Stomach (tissue), 9 donors: ENCODE measurements around the gene CDH23. TPM values are rescaled to one million over a fixed set of nuclear protein-coding genes. Genes with fewer than 3 reads are reported as not detected.

ENCODE experiments used
- DNase-seq, 2 donors: peaks; one replicate each; pipeline versions ENCODE4 v3.0.0 to v3.0.0-alpha.2; 2013 to 2019
- H3K27ac ChIP-seq, 5 donors: fragments of 200-600 bp in 4 of 5; sonication (generic) in 4 of 5; one replicate each; pipeline ENCODE4 v1.5.1; 2013 to 2019; ENCODE audit warnings: mild to moderate bottlenecking in 1 of 5, moderate library complexity in 1 of 5
- H3K27me3 ChIP-seq, 3 donors: fragments of 200-600 bp; sonication (generic); one replicate each; pipeline ENCODE4 v1.5.1; 2017 to 2019; ENCODE audit warnings: mixed run types in 1 of 3
- H3K36me3 ChIP-seq, 4 donors: fragments of 200-600 bp; sonication (generic); 1 replicate in 3 of 4; 2 replicates in 1 of 4; pipeline ENCODE4 v1.5.1; 2016 to 2019
- H3K4me1 ChIP-seq, 4 donors: fragments of 200-600 bp; sonication (generic); one replicate each; pipeline ENCODE4 v1.5.1; 2016 to 2019
- H3K4me3 ChIP-seq, 4 donors: fragments of 200-600 bp; sonication (generic) in 3 of 4; one replicate each; pipeline ENCODE4 v1.5.1; 2016 to 2019; ENCODE audit warnings: mild to moderate bottlenecking in 1 of 4
- H3K9me3 ChIP-seq, 4 donors: fragments of 200-600 bp; sonication (generic); one replicate each; pipeline ENCODE4 v1.5.1; 2016 to 2019
- CTCF ChIP-seq, 7 experiments: fragments of 450-650 bp in 4 of 7; fragments of 200-600 bp in 3 of 7; sonication (generic) in 3 of 7; IDR thresholded peaks; one replicate each; pipeline ENCODE4 v1.5.1; 2016 to 2019; ENCODE audit warnings: antibody characterized with exemption in 7 of 7, control low read depth in 2 of 7, mild to moderate bottlenecking in 1 of 7
- EP300 ChIP-seq: sonication (generic); formaldehyde crosslinking; IDR thresholded peaks from one replicate; pipeline ENCODE4 v1.6.1; 2017; ENCODE audit warnings: antibody characterized with exemption
- POLR2A ChIP-seq, 4 donors: fragments of 450-650 bp; IDR thresholded peaks; one replicate each; pipeline ENCODE4 v1.6.1; 2016; ENCODE audit warnings: antibody characterized with exemption in 4 of 4, control low read depth in 2 of 4, mild to moderate bottlenecking in 1 of 4, moderate library complexity in 1 of 4
- POLR2AphosphoS5 ChIP-seq, 3 donors: sonication (generic); formaldehyde crosslinking; IDR thresholded peaks; one replicate each; pipeline ENCODE4 v1.6.1; 2016; ENCODE audit warnings: antibody characterized with exemption in 3 of 3
- WGBS, 5 donors: extraction: QIAGEN DNeasy Blood & Tissue Kit in 3 of 5; methylation state at CpG; one replicate each; pipeline versions ENCODE4 v1.1.5 to v1.1.7; 2013 to 2018; 5-methylcytosine and 5-hydroxymethylcytosine counted together
- intact Hi-C: fragments of 100-400 bp; cut with DNase I; formaldehyde crosslinking; loops from one replicate; pipeline ENCODE4 v1.15.1; 2023; ENCODE audit warnings: low total_unique reads
- polyA plus RNA-seq, 3 donors: library from polyadenylated mRNA; stranded (reverse); fragments of 200-250 nt; gene quantifications; one replicate each; pipeline ENCODE4 v1.2.3, GENCODE V29; 2013
- total RNA-seq, 5 donors: library from RNA; depleted of rRNA; stranded (reverse); fragments of >200 nt; gene quantifications; one replicate each; pipeline versions ENCODE4 v1.1.0 to v1.2.3, GENCODE V29; 2014 to 2016
- donor health status: healthy with polysubstance abuse.
- donor health status: Bipolar disorder and iron deficiency.
- donor health status: healthy.

CDH23 gene
- total and polyA plus RNA-seq, 8 donors: 0.31 to 8.2 (median 2.2) TPM

- no peaks in the 10 kb centered on the region for H3K9me3 ChIP-seq
- H3K4me1 ChIP-seq: peaks cover 17 to 24% (median 22%) of the 10 kb centered on the region in 4 donors
- no peaks in the 10 kb centered on the region for H3K36me3 ChIP-seq
- H3K4me3 ChIP-seq: no peak overlapping the region
- WGBS, 5 donors: 80 to 91% (median 88%) methylated on average over 5 to 7 of the region's 7 CpGs
- H3K27ac ChIP-seq: no peak overlapping the region
- intact Hi-C loops: no loop called here
- TF ChIP-seq CTCF (IDR thresholded peaks at IDR 0.05) (no peak), POLR2AphosphoS5 (IDR thresholded peaks at IDR 0.05) (no peak), EP300 (no peak), POLR2A (IDR thresholded peaks at IDR 0.05) (no peak)
- no peak for DNase-seq
- peaks cover 5 to 89% (median 53%) of the 10 kb centered on the region in 3 donors for H3K27me3 ChIP-seq
Measured at GRCh38 chr10:71401056-71401455, 4.3 kb downstream of the CDH23 start.

GRCh38 chr10:71402005-71402404, 5.3 kb downstream of the CDH23 start:
- Histone ChIP-seq H3K4me3 (no peak overlapping the region), H3K9me3 (no peaks in the 10 kb centered on the region), H3K27ac (no peak overlapping the region), H3K4me1 (peaks cover 12 to 17% (median 15%) of the 10 kb centered on the region in 4 donors), H3K27me3 (peaks cover 5 to 79% (median 43%) of the 10 kb centered on the region in 3 donors), H3K36me3 (no peaks in the 10 kb centered on the region)
- TF ChIP-seq EP300 (no peak), POLR2AphosphoS5 (IDR thresholded peaks at IDR 0.05) (no peak), CTCF (IDR thresholded peaks at IDR 0.05) (no peak), POLR2A (IDR thresholded peaks at IDR 0.05) (no peak)
- no peak for DNase-seq
- intact Hi-C loops: no loop called here
- WGBS, 5 donors: 87 to 96% (median 94%) methylated on average over 7 of the region's 7 CpGs

GRCh38 chr10:71404503-71405295, 8.0 kb downstream of the CDH23 start:
- Histone ChIP-seq H3K4me3 (no peak overlapping the region), H3K9me3 (no peaks in the 10 kb centered on the region), H3K27me3 (peaks cover 0 to 61% (median 16%) of the 10 kb centered on the region in 3 donors), H3K4me1 (no peaks in the 10 kb centered on the region), H3K36me3 (no peaks in the 10 kb centered on the region), H3K27ac (no peak overlapping the region)
- WGBS, 5 donors: 71 to 77% (median 74%) methylated on average over 11 to 13 of the region's 13 CpGs
- TF ChIP-seq EP300 (no peak), POLR2AphosphoS5 (IDR thresholded peaks at IDR 0.05) (no peak), CTCF (IDR thresholded peaks at IDR 0.05) (no peak), POLR2A (IDR thresholded peaks at IDR 0.05) (no peak)
- intact Hi-C loops: no loop called here
- DNase-seq: no peak

GRCh38 chr10:71406878-71407277, 10.2 kb downstream of the CDH23 start:
- 86 to 94% (median 88%) methylated on average over 3 of the region's 3 CpGs for whole genome bisulfite sequencing, 5 donors
- Histone ChIP-seq H3K4me3 (no peak overlapping the region), H3K36me3 (no peaks in the 10 kb centered on the region), H3K9me3 (peaks cover 0 to 15% (median 9%) of the 10 kb centered on the region in 4 donors), H3K27ac (no peak overlapping the region), H3K27me3 (peaks cover 0 to 39% (median 0%) of the 10 kb centered on the region in 3 donors), H3K4me1 (no peaks in the 10 kb centered on the region)
- TF ChIP-seq POLR2A (IDR thresholded peaks at IDR 0.05) (no peak), CTCF (IDR thresholded peaks at IDR 0.05) (no peak), EP300 (no peak), POLR2AphosphoS5 (IDR thresholded peaks at IDR 0.05) (no peak)
- DNase-seq: no peak
- intact Hi-C loops: no loop called here
